ENCODE measurements around the gene CAB39. TPM values are rescaled to one million over a fixed set of nuclear protein-coding genes. Genes with fewer than 3 reads are reported as not detected.

CAB39 gene
- total RNA-seq, 4 donors from 2014 or later, result 61.2 to 110 (median 90.3) TPM

DNA sequence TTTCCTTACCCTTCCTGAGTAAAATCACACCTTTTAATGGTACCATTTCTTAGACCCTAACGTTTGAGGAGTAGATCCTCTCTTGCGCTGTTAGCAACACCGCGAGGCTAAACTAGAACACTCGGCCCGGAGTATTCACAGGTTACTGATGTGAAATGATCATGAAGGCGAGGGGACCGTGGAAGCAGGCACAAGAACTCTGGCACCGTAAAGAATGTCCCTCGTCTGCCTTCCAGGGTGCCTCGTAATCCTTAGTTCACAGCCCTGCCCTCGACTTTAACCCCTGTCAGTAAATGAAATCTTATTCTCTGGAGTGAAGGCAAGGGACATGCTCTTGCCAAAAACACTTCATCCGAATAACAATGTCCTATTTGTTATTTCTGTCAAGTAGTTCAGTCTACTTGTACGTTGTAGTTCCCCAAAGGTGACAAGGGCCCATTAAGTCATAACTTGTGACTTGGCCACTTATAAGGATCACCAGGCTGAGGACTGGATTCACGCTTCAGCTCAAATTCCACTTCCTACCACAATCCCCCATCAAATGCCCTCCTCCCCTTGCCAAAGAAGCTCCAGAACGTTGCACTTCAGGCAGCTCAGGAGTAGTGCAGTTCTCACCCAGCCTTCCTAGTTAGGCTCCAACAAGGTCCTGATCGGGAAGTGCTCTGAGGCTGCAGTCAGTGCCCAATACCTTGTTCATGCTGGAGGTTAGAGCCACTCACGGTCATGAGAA, 108.8 kb downstream of the CAB39 start:
- ATAC-seq (ENCODE audit: low FRiP score) (no peak), DNase-seq (ENCODE audit: low spot score) (no peak)
- TF ChIP-seq, protein P1, sequence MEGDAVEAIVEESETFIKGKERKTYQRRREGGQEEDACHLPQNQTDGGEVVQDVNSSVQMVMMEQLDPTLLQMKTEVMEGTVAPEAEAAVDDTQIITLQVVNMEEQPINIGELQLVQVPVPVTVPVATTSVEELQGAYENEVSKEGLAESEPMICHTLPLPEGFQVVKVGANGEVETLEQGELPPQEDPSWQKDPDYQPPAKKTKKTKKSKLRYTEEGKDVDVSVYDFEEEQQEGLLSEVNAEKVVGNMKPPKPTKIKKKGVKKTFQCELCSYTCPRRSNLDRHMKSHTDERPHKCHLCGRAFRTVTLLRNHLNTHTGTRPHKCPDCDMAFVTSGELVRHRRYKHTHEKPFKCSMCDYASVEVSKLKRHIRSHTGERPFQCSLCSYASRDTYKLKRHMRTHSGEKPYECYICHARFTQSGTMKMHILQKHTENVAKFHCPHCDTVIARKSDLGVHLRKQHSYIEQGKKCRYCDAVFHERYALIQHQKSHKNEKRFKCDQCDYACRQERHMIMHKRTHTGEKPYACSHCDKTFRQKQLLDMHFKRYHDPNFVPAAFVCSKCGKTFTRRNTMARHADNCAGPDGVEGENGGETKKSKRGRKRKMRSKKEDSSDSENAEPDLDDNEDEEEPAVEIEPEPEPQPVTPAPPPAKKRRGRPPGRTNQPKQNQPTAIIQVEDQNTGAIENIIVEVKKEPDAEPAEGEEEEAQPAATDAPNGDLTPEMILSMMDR (IDR thresholded peaks at IDR 0.05), result no peak

GRCh38 chr2:230821991-230822520, 109.4 kb downstream of the CAB39 start:
- DNase-seq (ENCODE audit: low spot score) (no peak), ATAC-seq (ENCODE audit: low FRiP score) (no peak)
- TF ChIP-seq, protein P1 (IDR thresholded peaks at IDR 0.05), result no peak

DNA sequence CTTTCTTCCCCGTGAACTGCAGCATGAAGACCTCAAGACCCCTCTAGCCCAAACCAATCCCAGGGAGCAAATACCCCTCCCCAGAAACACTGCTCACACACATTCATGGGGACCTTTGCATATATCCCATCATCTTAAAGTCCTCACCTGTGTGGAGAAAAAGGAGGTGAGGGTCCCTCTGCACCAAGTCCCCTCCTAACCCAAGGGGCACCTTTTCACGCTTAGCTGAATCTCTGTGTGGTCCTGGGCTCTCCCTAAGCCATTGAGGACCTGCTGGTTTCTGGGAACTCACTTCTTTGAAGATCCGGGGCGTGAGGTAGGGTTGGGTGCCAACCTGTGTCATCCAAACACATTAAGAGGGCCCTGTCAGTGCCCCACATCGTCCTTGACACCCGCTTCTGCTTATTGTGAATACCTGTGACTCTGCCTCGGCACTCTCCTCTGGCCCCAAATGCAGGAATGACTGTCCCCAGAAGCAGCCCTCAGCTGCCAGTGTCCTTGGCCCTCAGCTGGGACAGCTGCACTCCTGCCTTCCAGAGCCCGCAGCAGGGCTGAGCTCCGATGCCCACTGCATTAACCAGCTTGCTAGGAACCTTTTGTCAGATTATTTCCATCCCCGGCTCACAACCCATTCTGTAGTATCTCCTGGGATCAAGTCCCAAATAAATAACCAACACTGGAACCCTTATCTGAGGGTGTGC, 110.8 kb downstream of the CAB39 start:
- ATAC-seq (ENCODE audit: low FRiP score) (no peak), DNase-seq (ENCODE audit: low spot score) (no peak)

DNA sequence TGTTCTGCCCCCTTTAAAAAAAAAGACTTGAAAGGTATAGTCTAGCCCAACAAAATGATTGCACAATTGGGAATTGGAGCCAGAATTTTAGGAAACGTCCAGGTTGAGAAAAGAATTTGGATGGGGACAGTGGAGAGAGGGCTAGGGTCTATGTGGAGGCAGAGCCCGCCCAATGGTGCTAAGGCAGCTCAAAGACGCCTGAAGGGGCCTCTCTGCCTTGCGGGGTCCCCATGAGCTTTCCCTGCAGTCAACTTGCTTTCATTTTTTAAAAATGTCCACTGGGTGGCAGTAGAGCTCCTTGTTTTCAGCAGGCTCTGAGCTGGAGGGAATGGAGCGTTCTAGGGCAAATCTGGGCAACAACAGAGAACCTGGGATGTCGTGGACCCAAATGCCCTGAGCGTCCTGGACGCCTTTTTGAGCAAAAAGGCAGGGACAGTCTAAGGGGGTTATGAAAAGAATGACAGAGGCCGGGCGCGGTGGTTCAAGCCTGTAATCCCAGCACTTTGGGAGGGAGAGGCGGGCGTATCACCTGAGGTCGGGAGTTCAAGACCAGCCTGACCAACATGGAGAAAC, 111.8 kb downstream of the CAB39 start:
- TF ChIP-seq, protein P1 (IDR thresholded peaks at IDR 0.05), result peak in 1 of 3 donors; percentile 42
- ATAC-seq (ENCODE audit: low FRiP score), result peak; percentile 43
- DNase-seq (ENCODE audit: low spot score), result no peak

More for the DNA sequence above, 110.8 kb downstream of the CAB39 start:
- TF ChIP-seq, protein P1 (IDR thresholded peaks at IDR 0.05), result no peak

DNA sequence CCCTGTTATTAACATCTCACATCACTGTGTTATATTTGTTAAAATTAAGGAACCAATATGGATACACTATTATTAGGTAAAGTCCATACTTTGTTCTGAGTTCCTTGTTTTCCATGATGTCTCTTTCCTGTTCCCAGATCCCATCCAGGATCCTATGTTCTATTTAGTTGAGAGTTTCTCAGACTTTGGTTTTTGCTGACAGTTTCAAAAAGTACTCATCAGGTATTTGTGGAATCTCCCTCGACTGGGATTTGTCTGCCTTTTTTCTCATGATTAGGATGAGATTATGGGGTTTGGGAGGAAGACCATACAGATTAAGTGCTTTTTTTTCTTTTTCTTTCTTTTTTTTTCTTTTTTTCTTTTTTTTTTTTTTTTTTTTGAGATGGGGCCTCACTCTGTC, 112.7 kb downstream of the CAB39 start:
- TF ChIP-seq, protein P1 (IDR thresholded peaks at IDR 0.05), result no peak
- DNase-seq (ENCODE audit: low spot score), result no peak
- no peak for ATAC-seq (ENCODE audit: low FRiP score)

- TF ChIP-seq, protein P1 (IDR thresholded peaks at IDR 0.05), result no peak
- no peak for ATAC-seq (ENCODE audit: low FRiP score)
- no peak for DNase-seq (ENCODE audit: low spot score)
Measured at GRCh38 chr2:230827774-230828271, 115.2 kb downstream of the CAB39 start.

Data from omental fat pad (tissue), 4 donors.